GM21381 (cell line): ENCODE results near the gene PDHX.

ENCODE experiments used
- ATAC-seq: cut with Tn5 transposase; IDR thresholded peaks from one replicate; pipeline ENCODE4 v1.9.1; 2021; ENCODE audit warnings: mild to moderate bottlenecking, moderate library complexity; ENCODE audit not compliant: unreplicated experiment

PDHX gene

GRCh38 chr11:34948696-34949095 is 32.3 kb downstream of the PDHX start:
- no peak for ATAC-seq

- no peak for ATAC-seq
Observed at GRCh38 chr11:34953955-34954354, 37.5 kb downstream of the PDHX start.

- no peak for ATAC-seq
Observed at GRCh38 chr11:34957206-34957605, 40.8 kb downstream of the PDHX start.

GRCh38 chr11:34957606-34958005 is 41.2 kb downstream of the PDHX start:
- no peak for ATAC-seq

- no peak for ATAC-seq
Observed at GRCh38 chr11:34959770-34960169, 43.4 kb downstream of the PDHX start.

GRCh38 chr11:34960277-34960676 is 43.9 kb downstream of the PDHX start:
- ATAC-seq = no peak

- no peak for ATAC-seq
Observed at GRCh38 chr11:34962034-34962433, 45.6 kb downstream of the PDHX start.

- ATAC-seq = no peak
Observed at GRCh38 chr11:34963351-34963750, 46.9 kb downstream of the PDHX start.

GRCh38 chr11:34964610-34965331 is 48.4 kb downstream of the PDHX start:
- ATAC-seq = no peak

GRCh38 chr11:34968862-34969261 is 52.4 kb downstream of the PDHX start:
- ATAC-seq = no peak

- no peak for ATAC-seq
Observed at GRCh38 chr11:34970033-34970432, 53.6 kb downstream of the PDHX start.

GRCh38 chr11:34970480-34970879 is 54.1 kb downstream of the PDHX start:
- no peak for ATAC-seq

- no peak for ATAC-seq
Observed at GRCh38 chr11:34971928-34972327, 55.5 kb downstream of the PDHX start.

- no peak for ATAC-seq
Observed at GRCh38 chr11:34972366-34972765, 55.9 kb downstream of the PDHX start.

GRCh38 chr11:34972892-34973291 is 56.5 kb downstream of the PDHX start:
- ATAC-seq = no peak

GRCh38 chr11:34975482-34975881 is 59.1 kb downstream of the PDHX start:
- no peak for ATAC-seq

- ATAC-seq = no peak
Observed at GRCh38 chr11:34976496-34977088, 60.2 kb downstream of the PDHX start.

GRCh38 chr11:34977089-34977912 is 60.9 kb downstream of the PDHX start:
- no peak for ATAC-seq

GRCh38 chr11:34978236-34979191 is 62.1 kb downstream of the PDHX start:
- ATAC-seq = no peak

- ATAC-seq = no peak
Observed at GRCh38 chr11:34984514-34984913, 68.1 kb downstream of the PDHX start.
